Psoas muscle (tissue), 8 donors: Measurements from ENCODE around the gene CTAGE1. TPM values are rescaled to one million over a fixed set of nuclear protein-coding genes. Genes with fewer than 3 reads are reported as not detected.

Experiments used
- ATAC-seq, 4 donors: fragments of 200-7000 bp; cut with Tn5 transposase; one replicate each; pipeline ENCODE4 v1.9.1; 2020; ENCODE audit warnings: moderate library complexity in 3 of 4, mild to moderate bottlenecking in 2 of 4
- DNase-seq, 2 donors: peaks; one replicate each; pipeline ENCODE4 v3.0.0-alpha.2; 2020
- H3K27ac ChIP-seq: fragments of 200-600 bp; one replicate; pipeline ENCODE4 v1.8.0; 2022
- H3K27me3 ChIP-seq, 3 donors: fragments of 200-600 bp in 1 of 3; one replicate each; pipeline versions ENCODE4 v1.6.1 to v1.8.0; 2013 to 2022; ENCODE audit warnings: low read length in 2 of 3, mild to moderate bottlenecking in 2 of 3, moderate library complexity in 1 of 3; ENCODE audit not compliant: insufficient read depth in 3 of 3
- H3K36me3 ChIP-seq, 2 donors: fragments of 200-600 bp in 1 of 2; one replicate each; pipeline versions ENCODE4 v1.6.1 to v1.8.0; 2013 to 2022; ENCODE audit warnings: low read depth in 1 of 2, mild to moderate bottlenecking in 1 of 2, moderate library complexity in 1 of 2; ENCODE audit not compliant: insufficient read depth in 1 of 2
- H3K4me1 ChIP-seq: fragments of 200-600 bp; one replicate; pipeline ENCODE4 v1.8.0; 2022
- H3K4me3 ChIP-seq: fragments of 200-600 bp; one replicate; pipeline ENCODE4 v1.8.0; 2022; ENCODE audit warnings: mild to moderate bottlenecking
- H3K9me3 ChIP-seq: fragments of 200-600 bp; one replicate; pipeline ENCODE4 v1.8.0; 2022
- CTCF ChIP-seq: fragments of 200-600 bp; IDR thresholded peaks from one replicate; pipeline ENCODE4 v1.8.0; 2022; ENCODE audit warnings: antibody characterized with exemption
- WGBS, 3 donors: extraction: QIAGEN DNeasy Blood & Tissue Kit; methylation state at CpG; one replicate each; pipeline versions ENCODE4 v1.1.6 to v1.1.7; 2013; 5-methylcytosine and 5-hydroxymethylcytosine counted together
- intact Hi-C, 2 donors: fragments of 100-400 bp; cut with DNase I; formaldehyde crosslinking; loops; one replicate each; pipeline versions ENCODE4 v1.11.0 to v1.14.2; 2022
- polyA plus RNA-seq, 3 donors: library from polyadenylated mRNA; stranded (reverse); fragments of 200-250 nt; gene quantifications; one replicate each; pipeline ENCODE4 v1.2.3, GENCODE V29; 2013
- total RNA-seq, 4 donors: library from RNA; stranded (reverse); fragmentation: NEBNext Ultra II Directional in 2 of 4; extraction: Animal tissue kit (Norgen Biotek cat#: 25700) in 2 of 4; gene quantifications; one replicate each; pipeline versions ENCODE4 v1.2.1 to v1.2.4, GENCODE V29; 2021 to 2023
- donor health status: healthy with polysubstance abuse.
- donor health status: DM: no; HTN: no; CAD: no; lungs with moderate emphysema.
- donor health status: Bipolar disorder and iron deficiency.
- donor health status: healthy.
- donor health status: DM: yes; HTN: yes; CAD: no.
- donor health status: DM: no; HTN: no; CAD: no.
- donor health status: DM: no; HTN: no; CAD: no.
- donor health status: DM: yes; HTN: yes; CAD: no.

CTAGE1 gene
- total and polyA plus RNA-seq, 7 donors: not detected

DNA sequence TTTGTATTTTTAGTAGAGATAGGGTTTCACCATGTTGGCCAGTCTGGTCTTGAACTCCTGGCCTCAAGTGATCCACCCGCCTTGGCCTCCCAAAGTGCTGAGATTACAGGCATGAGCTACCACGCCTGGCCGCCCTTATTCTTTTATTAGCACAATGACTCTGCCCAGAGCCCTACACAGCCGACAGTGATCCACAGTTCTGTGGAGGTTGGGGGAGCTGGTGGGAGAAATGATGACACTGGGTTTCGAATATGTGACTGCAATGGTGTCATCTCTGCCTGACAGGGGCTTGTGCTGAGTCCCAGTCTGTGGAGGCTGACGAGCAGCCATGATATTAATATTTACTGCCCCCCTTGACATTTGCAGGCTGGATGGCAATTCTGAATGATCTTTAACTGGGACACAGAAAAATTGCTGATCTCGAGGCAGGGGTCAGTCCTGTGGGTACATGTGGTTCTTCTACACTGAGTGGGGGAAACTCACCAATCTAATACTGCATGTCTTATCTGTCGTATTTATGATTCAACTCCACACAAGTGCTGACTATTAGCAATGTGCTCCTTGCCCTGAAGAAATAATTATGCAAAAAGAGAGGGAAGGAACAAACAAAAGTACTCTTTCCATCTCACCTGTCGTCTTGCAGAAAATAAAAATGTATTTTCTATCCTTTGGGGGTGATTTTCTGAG, 6.3 kb upstream of the CTAGE1 start:
- 79 to 84% (median 81%) methylated on average over 9 of the region's 9 CpGs for WGBS, 3 donors
- no peak for ATAC-seq
- Histone ChIP-seq H3K27me3 (no peaks in the 10 kb centered on the region), H3K4me1 (no peaks in the 10 kb centered on the region), H3K9me3 (no peaks in the 10 kb centered on the region), H3K4me3 (no peak overlapping the region), H3K36me3 (no peaks in the 10 kb centered on the region), H3K27ac (no peak overlapping the region)
- no peak for TF ChIP-seq CTCF
- no peak for DNase-seq
- intact Hi-C loops: no loop called here

- no peaks in the 10 kb centered on the region for H3K4me1 ChIP-seq
Measured at GRCh38 chr18:22422909-22423548, 5.3 kb upstream of the CTAGE1 start.

DNA sequence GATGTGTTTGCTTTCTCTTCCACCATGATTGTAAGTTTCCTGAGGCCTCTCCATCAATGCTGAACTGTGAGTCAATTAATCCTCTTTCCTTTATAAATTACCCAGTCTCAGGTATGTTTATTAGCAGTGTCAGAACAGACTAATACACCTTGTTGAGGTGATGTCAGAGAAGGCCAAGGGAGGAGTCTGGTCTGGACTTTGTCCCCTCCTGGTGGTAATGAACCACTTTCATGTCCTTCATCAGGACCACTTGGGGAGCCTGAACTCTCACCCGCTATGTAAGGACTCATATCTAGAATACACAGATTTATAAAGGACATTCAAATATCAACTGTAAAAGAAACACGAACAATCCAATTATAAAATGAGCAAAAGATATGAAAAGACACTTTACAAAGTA, 2.9 kb upstream of the CTAGE1 start:
- ATAC-seq (no peak), DNase-seq (no peak)
- no peak for TF ChIP-seq CTCF
- no peaks in the 10 kb centered on the region for H3K9me3 ChIP-seq
- no peaks in the 10 kb centered on the region for H3K4me1 ChIP-seq
- intact Hi-C loops: no loop called here
- no peaks in the 10 kb centered on the region for H3K36me3 ChIP-seq
- H3K27me3 ChIP-seq: no peaks in the 10 kb centered on the region
- 90 to 93% (median 91%) methylated on average over 2 of the region's 2 CpGs for WGBS, 3 donors
- no peak overlapping the region for H3K27ac ChIP-seq
- H3K4me3 ChIP-seq: no peak overlapping the region

More at GRCh38 chr18:22422909-22423548, 5.3 kb upstream of the CTAGE1 start:
- Histone ChIP-seq H3K36me3 (no peaks in the 10 kb centered on the region), H3K27ac (no peak overlapping the region), H3K27me3 (no peaks in the 10 kb centered on the region), H3K9me3 (no peaks in the 10 kb centered on the region), H3K4me3 (no peak overlapping the region)
- DNase-seq (no peak), ATAC-seq (no peak)
- intact Hi-C loops: no loop called here
- no peak for TF ChIP-seq CTCF
- 53 to 61% (median 57%) methylated on average over 9 of the region's 9 CpGs for WGBS, 3 donors

- H3K27ac ChIP-seq: no peak overlapping the region
- WGBS, 3 donors: 59 to 68% (median 61%) methylated on average over 4 of the region's 4 CpGs
- no peaks in the 10 kb centered on the region for H3K4me1 ChIP-seq
- H3K27me3 ChIP-seq: no peaks in the 10 kb centered on the region
- H3K9me3 ChIP-seq: no peaks in the 10 kb centered on the region
- ATAC-seq: no peak
- H3K4me3 ChIP-seq: no peak overlapping the region
- no peak for DNase-seq
- intact Hi-C loops: no loop called here
- TF ChIP-seq CTCF: no peak
- H3K36me3 ChIP-seq: no peaks in the 10 kb centered on the region
Measured at GRCh38 chr18:22412176-22412911, 5.4 kb downstream of the CTAGE1 start.
